Glomerular visceral epithelial cell (primary cell): ENCODE results near the gene EFR3B.

Experiments
- DNase-seq: peaks from one replicate; pipeline ENCODE4 v3.0.0-alpha.2; 2016; ENCODE audit errors: extremely low spot score

Gene EFR3B

DNA sequence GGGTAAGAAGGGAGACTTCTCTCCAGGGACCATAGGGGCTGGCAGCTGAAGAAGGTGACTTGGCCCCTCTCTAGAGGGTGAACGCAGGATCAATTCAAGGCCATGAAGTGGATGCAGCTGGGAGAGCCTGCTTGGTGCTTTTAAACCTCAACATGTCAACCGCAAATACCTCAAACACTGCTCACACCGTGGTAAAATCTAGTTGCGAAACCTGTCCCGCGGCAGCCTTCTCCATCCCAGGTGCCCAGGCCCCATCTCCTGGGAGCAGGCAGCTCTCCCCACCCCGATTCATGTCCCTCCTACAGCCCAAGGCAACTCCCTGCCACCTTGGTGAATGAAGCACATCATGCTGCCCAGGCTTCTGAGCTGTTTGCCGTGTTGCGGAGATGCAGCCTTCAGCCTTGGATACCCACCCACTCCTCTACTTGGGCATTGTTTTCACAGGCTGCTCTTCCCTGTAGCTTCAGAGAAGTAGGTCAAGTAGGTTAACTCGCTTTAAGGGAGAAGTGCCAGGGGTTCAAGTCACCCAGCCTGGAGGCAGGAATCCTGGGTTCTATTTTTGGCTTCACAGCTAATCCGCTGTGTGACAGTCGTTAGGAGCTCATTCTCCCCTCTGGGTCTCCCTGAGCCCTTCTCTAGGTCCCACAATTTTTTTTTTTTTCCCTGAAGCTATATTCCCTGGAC, 6.2 kb upstream of the EFR3B start:
- no peak for DNase-seq

DNA sequence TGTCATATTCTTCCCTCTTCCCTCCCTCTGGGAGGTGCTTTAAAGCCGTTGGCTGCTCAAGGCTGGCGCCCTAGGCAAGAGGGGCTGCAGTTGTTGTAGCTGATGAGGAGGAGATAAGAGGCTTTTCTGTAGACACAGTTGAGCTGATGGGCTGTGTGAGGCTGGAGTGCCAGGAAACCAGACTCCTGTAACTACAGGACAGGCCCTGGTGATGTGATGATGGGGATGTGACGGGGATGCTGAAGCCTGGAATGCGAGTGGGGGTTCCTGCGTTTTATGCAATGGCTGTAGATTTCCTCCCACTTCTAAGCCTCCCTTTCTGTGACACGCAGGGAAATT, 5.7 kb upstream of the EFR3B start:
- no peak for DNase-seq

GRCh38 chr2:25039126-25039525, 2.8 kb upstream of the EFR3B start:
- no peak for DNase-seq

DNA sequence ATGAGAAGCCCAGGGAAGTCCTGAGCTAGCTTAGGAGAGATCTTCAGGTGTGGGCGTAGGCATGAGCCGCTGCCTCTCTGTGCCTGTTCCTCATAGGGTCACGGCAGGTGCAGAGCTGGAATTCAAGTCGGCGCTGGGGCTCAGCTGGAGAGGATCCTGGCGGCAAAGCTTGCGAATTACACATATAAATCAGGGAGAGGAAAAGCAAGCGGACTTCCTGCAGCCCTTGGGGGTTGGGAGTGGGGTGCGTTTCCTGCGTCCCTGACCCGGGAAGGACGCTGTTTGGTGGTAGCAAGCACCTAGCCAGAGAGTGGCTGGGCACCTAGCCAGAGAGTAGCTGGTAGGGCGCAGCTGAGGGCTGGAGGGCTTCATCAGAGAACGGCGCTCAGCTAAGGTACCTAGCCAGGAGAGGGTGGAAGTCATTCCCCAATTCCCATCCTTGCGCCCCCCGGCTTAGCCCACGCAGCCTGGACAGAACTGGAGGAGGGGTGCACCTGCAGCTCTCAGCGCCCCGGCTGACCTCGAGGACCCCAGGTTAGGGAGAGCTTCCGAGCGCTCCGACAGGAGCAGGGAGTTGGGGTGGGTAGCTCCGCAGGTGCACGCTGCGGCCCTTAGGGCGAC, 459 bp upstream of the EFR3B start:
- DNase-seq, result peak; percentile 46

- DNase-seq, result peak; percentile 3
These were observed 705 bp downstream of the EFR3B start for GRCh38 chr2:25042321-25043240.

GRCh38 chr2:25043241-25043867, 1.5 kb downstream of the EFR3B start:
- peak; percentile 63 for DNase-seq

- no peak for DNase-seq
These were observed 2.1 kb downstream of the EFR3B start for GRCh38 chr2:25044011-25044410.

DNA sequence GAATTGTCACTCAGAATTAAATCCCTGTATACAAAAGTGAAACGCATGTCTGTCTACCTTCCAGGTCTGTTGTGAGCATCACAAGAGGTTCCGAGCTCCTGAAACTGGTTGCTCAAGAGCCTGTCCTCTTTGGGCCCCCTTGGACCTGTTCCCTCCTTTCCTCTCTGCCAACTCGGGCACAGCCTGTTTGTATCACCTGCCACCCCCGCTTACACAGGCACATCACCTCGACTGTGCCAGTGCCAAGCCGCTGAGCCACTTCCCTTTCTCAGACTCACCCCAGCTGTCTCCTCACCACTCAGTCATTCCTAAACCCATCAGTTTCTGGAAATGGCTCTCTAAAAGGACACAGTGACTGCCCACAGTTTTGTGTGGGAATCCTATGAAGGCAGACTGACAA, 3.1 kb downstream of the EFR3B start:
- no peak for DNase-seq

- no peak for DNase-seq
These were observed 7.5 kb downstream of the EFR3B start for GRCh38 chr2:25049422-25049821.

DNA sequence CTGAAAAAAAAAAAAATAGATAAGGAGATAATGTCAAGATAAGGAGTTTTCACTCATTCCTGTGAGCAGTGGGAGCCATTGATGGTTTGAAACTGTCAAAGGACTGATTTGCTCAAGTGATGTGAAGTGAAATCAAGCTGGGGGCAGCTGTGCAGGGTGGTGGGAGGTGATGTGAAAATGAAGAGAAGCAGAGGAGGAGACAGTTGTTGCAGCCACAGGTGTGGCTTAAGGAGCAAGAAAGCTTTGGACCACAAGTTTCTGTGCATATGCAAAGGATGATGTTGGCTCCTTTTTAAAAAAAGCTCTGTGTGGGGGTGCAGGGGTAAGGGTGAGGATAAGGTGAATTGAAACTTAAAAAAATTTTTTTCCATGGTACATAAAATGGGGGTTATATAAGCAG, 8.3 kb downstream of the EFR3B start:
- DNase-seq, result no peak

GRCh38 chr2:25053041-25053440, 11.2 kb downstream of the EFR3B start:
- DNase-seq, result no peak

- no peak for DNase-seq
These were observed 12.8 kb downstream of the EFR3B start for GRCh38 chr2:25054720-25055119.

GRCh38 chr2:25055376-25055920, 13.6 kb downstream of the EFR3B start:
- no peak for DNase-seq

GRCh38 chr2:25056098-25056821, 14.4 kb downstream of the EFR3B start:
- no peak for DNase-seq

DNA sequence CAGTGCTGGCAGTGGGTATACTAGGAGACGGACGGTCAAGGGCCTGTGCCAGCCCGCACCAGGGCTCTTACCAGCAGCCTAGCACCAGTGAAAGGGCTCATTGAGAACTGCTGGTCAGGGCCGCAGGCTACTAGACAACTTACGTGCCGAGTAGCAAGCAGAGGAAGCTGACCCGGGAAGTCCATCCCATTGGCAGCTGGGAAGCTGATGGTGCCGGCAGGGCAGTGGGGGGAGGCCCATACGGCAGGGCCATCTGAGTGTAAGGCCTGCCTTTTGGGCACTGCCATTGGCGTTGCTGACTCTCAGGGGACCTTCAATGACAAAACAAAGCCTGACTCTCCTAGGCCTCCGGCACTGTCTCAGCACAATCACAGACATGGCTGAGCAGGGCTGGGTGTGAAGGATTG, 20.6 kb downstream of the EFR3B start:
- no peak for DNase-seq

DNA sequence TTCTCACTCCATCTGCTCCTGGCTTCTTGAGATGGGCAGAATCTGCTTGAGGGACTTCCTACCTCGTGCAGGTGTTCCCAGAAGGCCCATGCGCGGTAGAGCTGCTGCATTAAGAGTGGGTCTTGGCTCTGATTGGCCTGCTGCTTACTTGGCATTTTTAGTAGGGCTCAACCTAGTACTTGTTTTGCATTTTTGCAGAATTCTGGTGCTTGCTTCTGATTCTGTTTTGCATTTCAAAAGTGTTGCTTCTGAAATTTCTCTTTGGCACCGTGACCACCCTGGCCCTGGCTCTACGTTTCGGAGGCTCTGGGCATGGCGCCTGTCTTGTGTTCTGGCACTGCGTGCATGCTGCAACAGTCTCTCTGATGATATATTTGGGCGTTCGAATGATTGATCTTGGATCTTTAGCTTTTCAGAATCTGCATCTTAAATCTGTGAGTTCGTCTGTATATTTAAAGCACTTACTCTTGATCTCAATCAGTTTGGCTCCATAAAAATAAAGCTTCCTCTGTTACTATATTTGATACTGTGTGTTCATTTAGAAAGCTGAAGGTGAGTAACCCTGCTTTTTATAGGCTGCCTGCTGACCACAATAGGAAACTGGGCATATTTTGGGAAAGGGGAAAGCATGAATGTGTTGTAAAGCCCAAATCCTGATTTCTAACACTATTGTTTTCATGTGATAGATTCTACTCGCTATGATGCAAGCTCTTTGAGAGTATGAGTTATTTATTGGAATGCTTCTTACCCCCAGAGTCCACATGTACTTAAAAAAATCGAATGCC, 22.2 kb downstream of the EFR3B start:
- DNase-seq, result no peak

- DNase-seq, result no peak
These were observed 23.9 kb downstream of the EFR3B start for GRCh38 chr2:25065768-25066167.

DNA sequence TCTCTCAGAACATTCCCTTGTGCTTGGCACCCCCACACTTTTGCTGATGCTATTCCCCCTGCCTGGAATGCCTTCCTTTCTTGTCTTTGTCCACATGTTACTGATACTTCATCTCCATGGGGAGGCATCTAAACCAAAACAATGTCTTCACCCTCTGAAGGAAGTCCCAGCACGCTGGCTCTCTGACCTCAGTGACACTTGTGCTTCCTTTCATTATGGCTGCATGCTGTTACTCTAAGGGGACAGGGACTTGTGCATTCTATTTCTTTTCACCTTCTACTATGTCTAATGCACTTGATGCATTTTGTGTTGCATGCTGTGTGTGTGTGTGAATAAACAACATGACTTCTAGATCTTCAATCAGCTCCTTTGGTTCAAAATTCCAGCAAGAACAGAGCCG, 24.6 kb downstream of the EFR3B start:
- DNase-seq, result no peak

DNA sequence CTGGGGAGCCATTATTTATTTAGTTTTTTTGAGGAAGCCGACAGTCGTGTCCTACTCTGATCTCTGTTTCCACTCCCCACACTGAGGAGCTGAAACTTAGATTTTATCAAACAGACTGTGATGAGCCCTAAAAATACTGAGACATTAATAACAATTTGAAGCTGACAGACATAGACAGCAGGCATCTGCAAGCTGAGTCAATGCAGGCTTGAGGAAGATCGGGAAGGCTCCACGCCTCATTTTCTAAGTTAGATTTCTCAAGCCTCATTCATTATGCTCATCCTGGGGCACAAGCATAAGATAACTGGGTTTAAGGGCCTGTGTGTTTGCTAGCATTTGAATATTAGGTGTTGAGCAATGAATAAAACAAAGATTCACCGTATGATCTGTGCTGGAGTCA, 26.3 kb downstream of the EFR3B start:
- no peak for DNase-seq

DNA sequence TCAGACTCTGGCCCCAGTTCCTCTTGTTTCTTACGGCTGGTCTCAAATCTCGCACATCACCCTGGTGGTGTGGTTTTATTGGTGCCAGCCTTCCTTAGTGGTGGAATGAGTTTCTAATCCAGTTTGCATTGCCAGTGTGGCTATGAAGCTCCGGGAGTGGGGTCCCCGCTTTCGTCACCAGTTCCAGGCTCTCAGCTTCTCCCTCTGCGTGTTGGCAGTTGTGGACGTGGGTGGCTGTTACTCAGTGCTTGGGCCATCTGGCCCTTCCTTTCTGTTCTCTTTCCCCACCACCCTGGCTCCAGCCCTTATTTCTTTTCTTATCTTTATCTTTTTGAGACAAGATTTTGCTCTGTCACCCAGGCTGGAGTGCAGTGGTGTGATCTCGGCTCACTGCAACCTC, 30.1 kb downstream of the EFR3B start:
- DNase-seq, result no peak

- DNase-seq, result no peak
These were observed 30.7 kb downstream of the EFR3B start for GRCh38 chr2:25072606-25073005.
